OCI-LY1 (cell line): Measurements from ENCODE around the gene QRICH1.

Experiments
- H2AFZ ChIP-seq: fragments of 200-600 bp; sonication (generic), shearing (Covaris generic); 2 replicates; pipeline ENCODE4 v1.6.0; 2014; ENCODE audit warnings: antibody characterized with exemption, mild to moderate bottlenecking, low read length
- H3F3A ChIP-seq: fragments of 200-600 bp; sonication (generic), shearing (Covaris generic); 2 replicates; pipeline ENCODE4 v1.6.0; 2014; ENCODE audit warnings: mild to moderate bottlenecking, antibody characterized with exemption, low read length, moderate library complexity; ENCODE audit not compliant: insufficient read depth
- H3K27ac ChIP-seq: fragments of 200-600 bp; sonication (generic); 2 replicates; pipeline ENCODE4 v1.5.1; 2014; ENCODE audit warnings: low read length, mixed run types, mild to moderate bottlenecking, low read depth; ENCODE audit not compliant: poor library complexity, severe bottlenecking
- H3K27me3 ChIP-seq: fragments of 200-600 bp; sonication (generic); 2 replicates; pipeline ENCODE4 v1.6.0; 2014; ENCODE audit warnings: antibody characterized with exemption, mild to moderate bottlenecking, low read length, moderate library complexity; ENCODE audit not compliant: insufficient read depth
- H3K36me3 ChIP-seq: fragments of 200-600 bp; sonication (generic); 2 replicates; pipeline ENCODE4 v1.6.1; 2014; ENCODE audit warnings: mild to moderate bottlenecking, antibody characterized with exemption, low read length, moderate library complexity, mixed read lengths; ENCODE audit not compliant: insufficient read depth
- H3K4me1 ChIP-seq: fragments of 200-600 bp; sonication (generic); 2 replicates; pipeline ENCODE4 v1.5.1; 2014; ENCODE audit warnings: mild to moderate bottlenecking, low read length, moderate library complexity; ENCODE audit not compliant: insufficient read depth, severe bottlenecking
- H3K4me2 ChIP-seq: fragments of 200-600 bp; sonication (generic), shearing (Covaris generic); 2 replicates; pipeline ENCODE4 v1.6.1; 2014; ENCODE audit warnings: low read length
- H3K4me3 ChIP-seq: fragments of 200-600 bp; sonication (generic); 2 replicates; pipeline ENCODE4 v1.5.1; 2014; ENCODE audit warnings: low read length, low read depth, mild to moderate bottlenecking, mixed read lengths; ENCODE audit not compliant: poor library complexity, severe bottlenecking
- H3K79me2 ChIP-seq: fragments of 200-600 bp; shearing (Covaris generic); 2 replicates; pipeline ENCODE4 v1.6.1; 2016; ENCODE audit warnings: mixed run types, low read length, mixed read lengths; ENCODE audit not compliant: insufficient read depth
- H3K9ac ChIP-seq: fragments of 200-600 bp; sonication (generic), shearing (Covaris generic); 2 replicates; pipeline ENCODE4 v1.6.1; 2014; ENCODE audit warnings: mild to moderate bottlenecking, low read length, mixed read lengths
- H3K9me2 ChIP-seq: fragments of 200-600 bp; sonication (generic), shearing (Covaris generic); 2 replicates; pipeline ENCODE4 v1.6.1; 2014; ENCODE audit warnings: low read depth, mild to moderate bottlenecking, low read length, mixed read lengths
- H3K9me3 ChIP-seq: fragments of 200-600 bp; shearing (Covaris generic); 2 replicates; pipeline ENCODE4 v1.6.1; 2014; ENCODE audit warnings: low read length, mixed read lengths
- H4K20me1 ChIP-seq: fragments of 200-600 bp; sonication (generic), shearing (Covaris generic); 2 replicates; pipeline ENCODE4 v1.6.0; 2016; ENCODE audit warnings: mild to moderate bottlenecking, low read length; ENCODE audit not compliant: insufficient read depth
- CTCF ChIP-seq: fragments of 200-600 bp; sonication (generic), shearing (Covaris generic); IDR thresholded peaks from 2 replicates; pipeline ENCODE4 v1.5.1; 2017; ENCODE audit warnings: mild to moderate bottlenecking, antibody characterized with exemption, low read length, moderate library complexity, mixed read lengths
- EZH2 ChIP-seq: fragments of 200-600 bp; sonication (generic), shearing (Covaris generic); IDR thresholded peaks from 2 replicates; pipeline ENCODE4 v1.8.0; 2017; ENCODE audit warnings: borderline replicate concordance, mixed run types, mild to moderate bottlenecking, antibody characterized with exemption, low read length, moderate library complexity, mixed read lengths

Gene QRICH1

GRCh38 chr3:49123687-49124086, 29.8 kb upstream of the QRICH1 start:
- H3F3A ChIP-seq: no peaks in the 10 kb centered on the region
- H3K9ac ChIP-seq: no peak overlapping the region
- H3K4me2 ChIP-seq: no peak overlapping the region
- no peak overlapping the region for H3K4me3 ChIP-seq
- no peaks in the 10 kb centered on the region for H4K20me1 ChIP-seq
- no peak overlapping the region for H2AFZ ChIP-seq
- TF ChIP-seq EZH2: no peak
- TF ChIP-seq CTCF: no peak
- H3K27me3 ChIP-seq: no peaks in the 10 kb centered on the region
- peaks cover 20% of the 10 kb centered on the region for H3K4me1 ChIP-seq
- no peaks in the 10 kb centered on the region for H3K9me3 ChIP-seq
- no peaks in the 10 kb centered on the region for H3K9me2 ChIP-seq
- no peak overlapping the region for H3K27ac ChIP-seq
- H3K79me2 ChIP-seq: no peaks in the 10 kb centered on the region
- H3K36me3 ChIP-seq: peaks cover 7% of the 10 kb centered on the region; the same call in 1 of the 2 replicates

GRCh38 chr3:49122886-49123545, 29.1 kb upstream of the QRICH1 start:
- TF ChIP-seq CTCF (no peak), EZH2 (no peak)
- no peak overlapping the region for H3K4me2 ChIP-seq
- H3K9ac ChIP-seq: no peak overlapping the region
- no peaks in the 10 kb centered on the region for H3K9me2 ChIP-seq
- no peak overlapping the region for H2AFZ ChIP-seq
- no peaks in the 10 kb centered on the region for H3K9me3 ChIP-seq
- H3K36me3 ChIP-seq: peaks cover 14% of the 10 kb centered on the region; the same call in 1 of the 2 replicates
- H3K4me3 ChIP-seq: no peak overlapping the region
- no peaks in the 10 kb centered on the region for H4K20me1 ChIP-seq
- no peaks in the 10 kb centered on the region for H3K27me3 ChIP-seq
- peaks cover 20% of the 10 kb centered on the region for H3K4me1 ChIP-seq
- no peaks in the 10 kb centered on the region for H3K79me2 ChIP-seq
- H3F3A ChIP-seq: no peaks in the 10 kb centered on the region
- no peak overlapping the region for H3K27ac ChIP-seq

- Histone ChIP-seq H3K27ac (no peak overlapping the region), H3K4me3 (no peak overlapping the region), H3K36me3 (peaks cover 19% of the 10 kb centered on the region), H3K4me1 (peaks cover 20% of the 10 kb centered on the region), H3K79me2 (no peaks in the 10 kb centered on the region), H3K4me2 (no peak overlapping the region), H3K9ac (no peak overlapping the region), H2AFZ (no peak overlapping the region), H3F3A (no peaks in the 10 kb centered on the region), H3K9me2 (no peaks in the 10 kb centered on the region), H3K27me3 (no peaks in the 10 kb centered on the region), H3K9me3 (no peaks in the 10 kb centered on the region), H4K20me1 (no peaks in the 10 kb centered on the region)
- no peak for TF ChIP-seq CTCF
Observed at GRCh38 chr3:49122451-49122850, 28.6 kb upstream of the QRICH1 start.
